Measurements from ENCODE around the gene PPP3R2. TPM values are rescaled to one million over a fixed set of nuclear protein-coding genes. Genes with fewer than 3 reads are reported as not detected.
A peak's percentile ranks its signal among the peaks of the same experiment; 100 is the strongest.

The PPP3R2 gene
- total RNA-seq (2014; rRNA removed; shearing (Covaris generic)), result not detected in 2 replicates

GRCh38 chr9:101594796-101595195, at the start of gene PPP3R2:
TSS of gene PPP3R2 (minus strand) at chr9:101594969. CDS start at chr9:101594921, 48 bp downstream.
- Histone ChIP-seq H3K36me3 (replicated peaks; ENCODE audit: control insufficient read depth, insufficient read depth, low read length) (no peaks in the 10 kb centered on the region), H3K4me3 (ENCODE audit: insufficient read depth, low read depth, low read length) (no peak within 1 kb of the TSS), H3K27me3 (ENCODE audit: control insufficient read depth, insufficient read depth, low read length) (no peaks in the 10 kb centered on the region)
- no peak for DNase-seq

- no peak for DNase-seq
- Histone ChIP-seq H3K36me3 (replicated peaks; ENCODE audit: control insufficient read depth, insufficient read depth, low read length) (no peaks in the 10 kb centered on the region), H3K27me3 (ENCODE audit: control insufficient read depth, insufficient read depth, low read length) (no peaks in the 10 kb centered on the region), H3K4me3 (ENCODE audit: insufficient read depth, low read depth, low read length) (no peak overlapping the region)
These were observed 45.3 kb upstream of the PPP3R2 start for GRCh38 chr9:101639785-101640665.

- DNase-seq, result no peak
- Histone ChIP-seq H3K4me3 (ENCODE audit: insufficient read depth, low read depth, low read length) (no peak overlapping the region), H3K36me3 (replicated peaks; ENCODE audit: control insufficient read depth, insufficient read depth, low read length) (no peaks in the 10 kb centered on the region), H3K27me3 (ENCODE audit: control insufficient read depth, insufficient read depth, low read length) (no peaks in the 10 kb centered on the region)
These were observed 44.5 kb upstream of the PPP3R2 start for GRCh38 chr9:101639311-101639710.

- no peaks in the 10 kb centered on the region for H3K27me3 ChIP-seq (ENCODE audit: control insufficient read depth, insufficient read depth, low read length)
- no peaks in the 10 kb centered on the region for H3K36me3 ChIP-seq (replicated peaks; ENCODE audit: control insufficient read depth, insufficient read depth, low read length)
- no peak for DNase-seq
- H3K4me3 ChIP-seq (ENCODE audit: insufficient read depth, low read depth, low read length), result no peak overlapping the region
These were observed 41.5 kb upstream of the PPP3R2 start for GRCh38 chr9:101636247-101636646.

- peak; percentile 39 for DNase-seq
These were observed 40.7 kb upstream of the PPP3R2 start for GRCh38 chr9:101635473-101635872.

GRCh38 chr9:101634741-101635409, 40.1 kb upstream of the PPP3R2 start:
- no peaks in the 10 kb centered on the region for H3K36me3 ChIP-seq (replicated peaks; ENCODE audit: control insufficient read depth, insufficient read depth, low read length)
- DNase-seq, result no peak
- H3K4me3 ChIP-seq (ENCODE audit: insufficient read depth, low read depth, low read length), result no peak overlapping the region
- H3K27me3 ChIP-seq (ENCODE audit: control insufficient read depth, insufficient read depth, low read length), result no peaks in the 10 kb centered on the region

More at GRCh38 chr9:101635473-101635872, 40.7 kb upstream of the PPP3R2 start:
- H3K27me3 ChIP-seq (ENCODE audit: control insufficient read depth, insufficient read depth, low read length), result no peaks in the 10 kb centered on the region
- no peak overlapping the region for H3K4me3 ChIP-seq (ENCODE audit: insufficient read depth, low read depth, low read length)
- H3K36me3 ChIP-seq (replicated peaks; ENCODE audit: control insufficient read depth, insufficient read depth, low read length), result no peaks in the 10 kb centered on the region

- H3K27me3 ChIP-seq (ENCODE audit: control insufficient read depth, insufficient read depth, low read length), result no peaks in the 10 kb centered on the region
- H3K4me3 ChIP-seq (ENCODE audit: insufficient read depth, low read depth, low read length), result no peak overlapping the region
- no peak for DNase-seq
- H3K36me3 ChIP-seq (replicated peaks; ENCODE audit: control insufficient read depth, insufficient read depth, low read length), result no peaks in the 10 kb centered on the region
These were observed 37.8 kb upstream of the PPP3R2 start for GRCh38 chr9:101632611-101633010.

GRCh38 chr9:101631892-101632291, 37.1 kb upstream of the PPP3R2 start:
- Histone ChIP-seq H3K27me3 (ENCODE audit: control insufficient read depth, insufficient read depth, low read length) (no peaks in the 10 kb centered on the region), H3K36me3 (replicated peaks; ENCODE audit: control insufficient read depth, insufficient read depth, low read length) (no peaks in the 10 kb centered on the region), H3K4me3 (ENCODE audit: insufficient read depth, low read depth, low read length) (no peak overlapping the region)
- no peak for DNase-seq

- no peak overlapping the region for H3K4me3 ChIP-seq (ENCODE audit: insufficient read depth, low read depth, low read length)
- DNase-seq, result no peak
- H3K27me3 ChIP-seq (ENCODE audit: control insufficient read depth, insufficient read depth, low read length), result no peaks in the 10 kb centered on the region
- H3K36me3 ChIP-seq (replicated peaks; ENCODE audit: control insufficient read depth, insufficient read depth, low read length), result no peaks in the 10 kb centered on the region
These were observed 34.9 kb upstream of the PPP3R2 start for GRCh38 chr9:101629636-101630035.

- DNase-seq, result no peak
- H3K36me3 ChIP-seq (replicated peaks; ENCODE audit: control insufficient read depth, insufficient read depth, low read length), result no peaks in the 10 kb centered on the region
- H3K4me3 ChIP-seq (ENCODE audit: insufficient read depth, low read depth, low read length), result no peak overlapping the region
- no peaks in the 10 kb centered on the region for H3K27me3 ChIP-seq (ENCODE audit: control insufficient read depth, insufficient read depth, low read length)
These were observed 33.4 kb upstream of the PPP3R2 start for GRCh38 chr9:101628173-101628572.

- Histone ChIP-seq H3K27me3 (ENCODE audit: control insufficient read depth, insufficient read depth, low read length) (no peaks in the 10 kb centered on the region), H3K36me3 (replicated peaks; ENCODE audit: control insufficient read depth, insufficient read depth, low read length) (no peaks in the 10 kb centered on the region), H3K4me3 (ENCODE audit: insufficient read depth, low read depth, low read length) (no peak overlapping the region)
- DNase-seq, result no peak
These were observed 31.5 kb upstream of the PPP3R2 start for GRCh38 chr9:101626295-101626694.

GRCh38 chr9:101625876-101626275, 31.1 kb upstream of the PPP3R2 start:
- DNase-seq, result no peak
- Histone ChIP-seq H3K36me3 (replicated peaks; ENCODE audit: control insufficient read depth, insufficient read depth, low read length) (no peaks in the 10 kb centered on the region), H3K4me3 (ENCODE audit: insufficient read depth, low read depth, low read length) (no peak overlapping the region), H3K27me3 (ENCODE audit: control insufficient read depth, insufficient read depth, low read length) (no peaks in the 10 kb centered on the region)

- DNase-seq, result no peak
These were observed 25.7 kb upstream of the PPP3R2 start for GRCh38 chr9:101620452-101620851.

GRCh38 chr9:101618698-101619097, 23.9 kb upstream of the PPP3R2 start:
- Histone ChIP-seq H3K36me3 (replicated peaks; ENCODE audit: control insufficient read depth, insufficient read depth, low read length) (no peaks in the 10 kb centered on the region), H3K4me3 (ENCODE audit: insufficient read depth, low read depth, low read length) (no peak overlapping the region)
- no peak for DNase-seq

More at GRCh38 chr9:101620452-101620851, 25.7 kb upstream of the PPP3R2 start:
- H3K36me3 ChIP-seq (replicated peaks; ENCODE audit: control insufficient read depth, insufficient read depth, low read length), result no peaks in the 10 kb centered on the region
- no peaks in the 10 kb centered on the region for H3K27me3 ChIP-seq (ENCODE audit: control insufficient read depth, insufficient read depth, low read length)
- H3K4me3 ChIP-seq (ENCODE audit: insufficient read depth, low read depth, low read length), result no peak overlapping the region

GRCh38 chr9:101605547-101605946, 10.8 kb upstream of the PPP3R2 start:
- Histone ChIP-seq H3K4me3 (ENCODE audit: insufficient read depth, low read depth, low read length) (no peak overlapping the region), H3K36me3 (replicated peaks; ENCODE audit: control insufficient read depth, insufficient read depth, low read length) (no peaks in the 10 kb centered on the region), H3K27me3 (ENCODE audit: control insufficient read depth, insufficient read depth, low read length) (no peaks in the 10 kb centered on the region)
- no peak for DNase-seq

More at GRCh38 chr9:101618698-101619097, 23.9 kb upstream of the PPP3R2 start:
- H3K27me3 ChIP-seq (ENCODE audit: control insufficient read depth, insufficient read depth, low read length), result no peaks in the 10 kb centered on the region
